Lower lobe of right lung (tissue), 2 donors: ENCODE data around the gene GLI3. TPM values are rescaled to one million over a fixed set of nuclear protein-coding genes. Genes with fewer than 3 reads are reported as not detected.

Source experiments
- ATAC-seq, 2 donors: fragments of 200-7000 bp; cut with Tn5 transposase; one replicate each; pipeline ENCODE4 v1.9.1; 2020 to 2022; ENCODE audit warnings: mild to moderate bottlenecking in 2 of 2, moderate library complexity in 2 of 2
- DNase-seq: peaks from one replicate; pipeline ENCODE4 v3.0.0-alpha.2; 2020
- H3K27ac ChIP-seq: fragments of 200-600 bp; one replicate; pipeline ENCODE4 v1.8.0; 2022
- H3K27me3 ChIP-seq: fragments of 200-600 bp; one replicate; pipeline ENCODE4 v1.8.0; 2022; ENCODE audit warnings: low read depth
- H3K36me3 ChIP-seq: fragments of 200-600 bp; one replicate; pipeline ENCODE4 v1.8.0; 2022; ENCODE audit warnings: mild to moderate bottlenecking
- H3K4me1 ChIP-seq: fragments of 200-600 bp; one replicate; pipeline ENCODE4 v1.8.0; 2022
- H3K4me3 ChIP-seq: fragments of 200-600 bp; one replicate; pipeline ENCODE4 v1.8.0; 2022; ENCODE audit warnings: mild to moderate bottlenecking
- H3K9me3 ChIP-seq: fragments of 200-600 bp; one replicate; pipeline ENCODE4 v1.8.0; 2022
- intact Hi-C: fragments of 100-400 bp; cut with DNase I; formaldehyde crosslinking; loops from one replicate; pipeline ENCODE4 v1.11.0; 2022
- total RNA-seq: library from RNA; stranded (reverse); fragmentation: NEBNext Ultra II Directional; extraction: Animal tissue kit (Norgen Biotek cat#: 25700); gene quantifications from one replicate; pipeline ENCODE4 v1.2.1, GENCODE V29; 2021
- TF ChIP-seq, protein P1 (sequence below): fragments of 200-600 bp; IDR thresholded peaks from one replicate; pipeline ENCODE4 v1.8.0; 2022; ENCODE audit warnings: antibody characterized with exemption, mild to moderate bottlenecking
- donor health status: DM: no; HTN: yes; CAD: no; lungs with severe emphysema.

GLI3 gene
- total RNA-seq, 1 donor from 2014 or later: 20.7 TPM

DNA sequence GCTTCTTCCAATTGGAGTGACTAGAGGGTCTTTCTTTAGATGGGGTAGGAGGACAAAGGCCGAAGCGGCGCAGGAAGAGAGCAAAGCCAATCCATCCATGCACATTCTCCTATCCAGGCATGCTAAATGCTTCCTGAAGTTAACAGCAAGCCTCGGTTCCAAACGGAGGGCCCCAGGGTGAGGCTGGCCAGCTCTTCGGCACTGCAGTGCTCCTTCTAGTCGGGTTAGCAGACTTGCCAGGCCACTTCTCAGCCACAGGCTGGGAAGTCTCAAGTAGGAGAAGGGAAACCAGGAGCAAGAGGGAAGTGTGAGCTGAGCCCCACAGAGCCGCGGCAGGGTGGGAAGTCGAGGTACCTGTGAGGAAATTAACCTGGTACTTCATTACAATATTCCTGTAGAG lies 280.3 kb downstream of the GLI3 start:
- H3K27ac ChIP-seq: no peak overlapping the region
- DNase-seq (no peak), ATAC-seq (peak; percentile 29 to 52)
- no peaks in the 10 kb centered on the region for H3K27me3 ChIP-seq
- no peaks in the 10 kb centered on the region for H3K36me3 ChIP-seq
- H3K4me1 ChIP-seq: peaks cover 23% of the 10 kb centered on the region
- intact Hi-C loops: no loop called here
- H3K4me3 ChIP-seq: no peak overlapping the region
- H3K9me3 ChIP-seq: no peaks in the 10 kb centered on the region
- TF ChIP-seq, protein P1, sequence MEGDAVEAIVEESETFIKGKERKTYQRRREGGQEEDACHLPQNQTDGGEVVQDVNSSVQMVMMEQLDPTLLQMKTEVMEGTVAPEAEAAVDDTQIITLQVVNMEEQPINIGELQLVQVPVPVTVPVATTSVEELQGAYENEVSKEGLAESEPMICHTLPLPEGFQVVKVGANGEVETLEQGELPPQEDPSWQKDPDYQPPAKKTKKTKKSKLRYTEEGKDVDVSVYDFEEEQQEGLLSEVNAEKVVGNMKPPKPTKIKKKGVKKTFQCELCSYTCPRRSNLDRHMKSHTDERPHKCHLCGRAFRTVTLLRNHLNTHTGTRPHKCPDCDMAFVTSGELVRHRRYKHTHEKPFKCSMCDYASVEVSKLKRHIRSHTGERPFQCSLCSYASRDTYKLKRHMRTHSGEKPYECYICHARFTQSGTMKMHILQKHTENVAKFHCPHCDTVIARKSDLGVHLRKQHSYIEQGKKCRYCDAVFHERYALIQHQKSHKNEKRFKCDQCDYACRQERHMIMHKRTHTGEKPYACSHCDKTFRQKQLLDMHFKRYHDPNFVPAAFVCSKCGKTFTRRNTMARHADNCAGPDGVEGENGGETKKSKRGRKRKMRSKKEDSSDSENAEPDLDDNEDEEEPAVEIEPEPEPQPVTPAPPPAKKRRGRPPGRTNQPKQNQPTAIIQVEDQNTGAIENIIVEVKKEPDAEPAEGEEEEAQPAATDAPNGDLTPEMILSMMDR: no peak

DNA sequence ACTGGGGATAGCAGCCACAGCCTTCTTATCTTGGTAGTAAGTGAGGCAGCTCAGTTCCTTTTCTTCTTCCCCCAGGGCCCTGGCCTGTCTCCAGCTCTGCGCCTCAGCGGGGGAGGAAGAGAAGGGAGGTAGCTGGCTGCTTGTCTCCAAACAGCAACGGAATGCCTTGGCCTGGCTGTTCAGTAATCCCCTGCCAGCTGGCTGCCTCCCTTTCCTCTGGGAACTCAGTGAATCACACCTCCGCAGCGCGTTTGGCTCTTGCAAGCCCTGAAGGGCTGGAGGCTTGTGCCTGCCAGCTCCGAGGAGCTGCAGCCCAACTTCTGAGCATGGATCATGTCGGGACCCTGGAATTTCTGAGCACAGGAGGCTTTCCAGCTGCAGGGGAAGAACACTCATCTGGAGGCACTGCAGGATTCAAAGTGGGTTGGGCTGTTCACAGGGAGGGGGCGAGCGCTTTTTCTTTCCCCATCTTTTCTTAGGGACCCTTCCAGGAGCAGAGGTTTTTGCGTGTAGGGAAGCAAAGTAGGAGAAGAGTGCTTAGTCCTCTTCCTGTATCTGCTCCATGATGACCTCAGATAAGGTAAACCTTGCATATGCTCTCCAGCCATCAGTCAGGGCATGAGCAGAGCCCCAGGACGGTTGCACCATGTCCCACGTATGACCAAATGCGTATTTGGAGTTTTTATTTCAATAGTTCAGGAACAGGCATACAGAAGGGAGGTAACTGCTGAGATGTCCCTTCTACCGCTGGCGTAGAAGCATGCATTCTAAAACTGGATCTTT lies 280.9 kb downstream of the GLI3 start:
- DNase-seq (peak; percentile 84), ATAC-seq (peak; percentile 92)
- H3K4me1 ChIP-seq: peaks cover 23% of the 10 kb centered on the region
- H3K4me3 ChIP-seq: peak overlapping the region; percentile 10
- no peak overlapping the region for H3K27ac ChIP-seq
- H3K27me3 ChIP-seq: no peaks in the 10 kb centered on the region
- TF ChIP-seq, protein P1: no peak
- H3K9me3 ChIP-seq: no peaks in the 10 kb centered on the region
- intact Hi-C loops: no loop called here
- no peaks in the 10 kb centered on the region for H3K36me3 ChIP-seq

DNA sequence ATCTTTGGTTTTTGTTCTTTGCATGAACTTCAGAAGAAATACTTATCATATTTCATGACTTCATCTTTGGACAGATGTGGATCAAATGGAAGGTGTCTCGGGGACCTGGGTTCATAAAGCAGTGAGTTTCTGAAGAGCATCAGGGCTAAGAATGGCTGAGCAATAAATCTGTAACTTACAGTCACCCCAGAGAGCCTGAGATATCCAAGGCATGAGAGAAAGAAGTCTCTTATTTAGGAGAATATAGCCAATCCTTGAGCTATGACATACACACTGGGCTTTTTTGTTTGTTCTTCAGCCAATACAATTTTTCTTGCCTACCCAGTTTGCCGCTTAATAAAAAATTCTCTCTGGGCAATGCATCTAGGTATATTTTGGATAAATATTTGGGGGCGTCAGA lies 281.6 kb downstream of the GLI3 start:
- Histone ChIP-seq H3K27me3 (no peaks in the 10 kb centered on the region), H3K9me3 (no peaks in the 10 kb centered on the region), H3K4me3 (no peak overlapping the region), H3K36me3 (no peaks in the 10 kb centered on the region), H3K27ac (no peak overlapping the region), H3K4me1 (peaks cover 23% of the 10 kb centered on the region)
- DNase-seq: no peak
- intact Hi-C loops: no loop called here
- TF ChIP-seq, protein P1: no peak
- no peak for ATAC-seq

DNA sequence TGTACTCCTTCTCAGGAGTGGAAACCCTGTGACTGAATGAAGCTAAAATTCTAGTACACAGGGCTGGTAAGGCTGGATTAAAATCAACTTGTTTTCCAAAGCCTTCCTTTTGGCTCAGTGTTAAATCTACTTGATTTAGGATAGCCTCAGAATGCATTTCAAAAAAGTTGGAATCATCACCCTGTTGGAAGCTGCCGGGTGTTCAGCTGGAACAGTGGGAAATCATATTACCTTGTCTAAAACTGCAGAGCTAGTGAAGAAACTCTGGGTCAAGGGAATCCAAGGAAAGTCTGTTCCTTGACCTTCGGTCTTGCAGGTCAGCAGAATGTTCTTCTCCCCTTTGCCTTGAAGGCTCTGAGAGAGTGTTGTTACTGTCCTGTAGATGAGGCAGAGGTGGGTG lies 282.0 kb downstream of the GLI3 start:
- no peaks in the 10 kb centered on the region for H3K9me3 ChIP-seq
- TF ChIP-seq, protein P1: no peak
- no peak overlapping the region for H3K27ac ChIP-seq
- intact Hi-C loops: no loop called here
- DNase-seq (no peak), ATAC-seq (no peak)
- H3K4me1 ChIP-seq: peaks cover 23% of the 10 kb centered on the region
- no peak overlapping the region for H3K4me3 ChIP-seq
- H3K27me3 ChIP-seq: no peaks in the 10 kb centered on the region
- H3K36me3 ChIP-seq: no peaks in the 10 kb centered on the region

DNA sequence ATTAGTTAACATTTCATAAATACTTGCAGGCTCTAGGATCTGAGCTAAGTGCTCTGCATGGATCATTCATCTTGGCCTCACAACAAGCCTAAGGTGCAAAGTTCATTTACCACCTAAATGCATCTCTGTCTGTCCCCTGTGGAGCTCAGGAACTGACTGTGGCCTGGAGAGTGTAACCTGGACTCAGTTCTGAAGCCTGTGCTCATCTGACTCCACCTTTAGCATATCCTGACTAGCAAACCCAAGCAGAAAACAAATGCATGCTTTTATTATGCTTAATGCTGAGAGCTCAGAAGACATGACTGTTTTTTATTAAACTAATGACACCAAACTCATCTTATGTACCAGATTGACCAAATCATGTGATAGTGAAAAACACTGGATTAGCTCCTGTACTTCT lies 288.5 kb downstream of the GLI3 start:
- intact Hi-C loops: loop anchor here (10.0 kb wide), 2 partner anchors 746 to 886 kb away; no protein-coding TSS in a partner anchor
- TF ChIP-seq, protein P1: no peak
- no peaks in the 10 kb centered on the region for H3K27me3 ChIP-seq
- H3K27ac ChIP-seq: no peak overlapping the region
- ATAC-seq (no peak), DNase-seq (no peak)
- no peaks in the 10 kb centered on the region for H3K9me3 ChIP-seq
- H3K4me3 ChIP-seq: no peak overlapping the region
- H3K4me1 ChIP-seq: peaks cover 3% of the 10 kb centered on the region
- no peaks in the 10 kb centered on the region for H3K36me3 ChIP-seq
